Astrocyte (in vitro differentiated cells and primary cell): ENCODE data around the gene SPOCK1. TPM values are rescaled to one million over a fixed set of nuclear protein-coding genes. Genes with fewer than 3 reads are reported as not detected.

Experiments used
- DNase-seq: peaks from one replicate; pipeline ENCODE4 v3.0.0-alpha.2; 2010; ENCODE audit warnings: low read depth
- FAIRE-seq: peaks from 2 replicates; lab custom pipeline; 2011; peaks lifted over from hg19 to GRCh38; lab: Jason Lieb, UNC
- H2AFZ ChIP-seq: 2 replicates; pipeline ENCODE4 v1.6.0; 2012; ENCODE audit warnings: low read depth, low read length, inconsistent platforms
- H3K27ac ChIP-seq: 2 replicates; pipeline ENCODE4 v1.5.1; 2011; ENCODE audit warnings: low read depth, low read length, inconsistent platforms
- H3K27me3 ChIP-seq: 2 replicates; pipeline ENCODE4 v1.6.0; 2011; ENCODE audit warnings: low read length, inconsistent platforms; ENCODE audit not compliant: insufficient read depth
- H3K36me3 ChIP-seq: 2 replicates; pipeline ENCODE4 v1.5.1; 2011; ENCODE audit warnings: low read length, inconsistent platforms; ENCODE audit not compliant: insufficient read depth
- H3K4me1 ChIP-seq: 2 replicates; pipeline ENCODE4 v1.5.1; 2011; ENCODE audit warnings: low read length, inconsistent platforms; ENCODE audit not compliant: insufficient read depth
- H3K4me2 ChIP-seq: 2 replicates; pipeline ENCODE4 v1.6.0; 2012; ENCODE audit warnings: low read length, inconsistent platforms
- H3K4me3 ChIP-seq: 2 replicates; pipeline ENCODE4 v1.5.1; 2011; ENCODE audit warnings: low read depth, mild to moderate bottlenecking, low read length, inconsistent platforms; ENCODE audit not compliant: insufficient read depth
- H3K79me2 ChIP-seq: 2 replicates; pipeline ENCODE4 v1.6.0; 2012; ENCODE audit warnings: mild to moderate bottlenecking, low read length, inconsistent platforms; ENCODE audit not compliant: insufficient read depth
- H3K9ac ChIP-seq: 2 replicates; pipeline ENCODE4 v1.6.0; 2012; ENCODE audit warnings: mild to moderate bottlenecking, low read length, inconsistent platforms
- H3K9me3 ChIP-seq: 2 replicates; pipeline ENCODE4 v1.5.1; 2012; ENCODE audit warnings: low read depth, mild to moderate bottlenecking, low read length, inconsistent platforms; ENCODE audit not compliant: insufficient read depth
- H4K20me1 ChIP-seq: 2 replicates; pipeline ENCODE4 v1.6.0; 2012; ENCODE audit warnings: low read length, inconsistent platforms; ENCODE audit not compliant: insufficient read depth
- H3K27ac Mint-ChIP-seq: one replicate; pipeline ENCODE4 v1.8.0; 2021; ENCODE audit warnings: mild to moderate bottlenecking, mixed read lengths; ENCODE audit not compliant: unreplicated experiment
- H3K27me3 Mint-ChIP-seq: one replicate; pipeline ENCODE4 v1.8.0; 2021; ENCODE audit warnings: low read depth, mixed read lengths; ENCODE audit not compliant: unreplicated experiment
- H3K36me3 Mint-ChIP-seq: one replicate; pipeline ENCODE4 v1.8.0; 2021; ENCODE audit warnings: low read depth, mixed read lengths; ENCODE audit not compliant: unreplicated experiment
- H3K4me1 Mint-ChIP-seq: one replicate; pipeline ENCODE4 v1.8.0; 2021; ENCODE audit warnings: low read depth, mixed read lengths; ENCODE audit not compliant: unreplicated experiment
- H3K4me3 Mint-ChIP-seq: one replicate; pipeline ENCODE4 v1.8.0; 2021; ENCODE audit warnings: mild to moderate bottlenecking, moderate library complexity, mixed read lengths; ENCODE audit not compliant: unreplicated experiment
- H3K9me3 Mint-ChIP-seq: one replicate; pipeline ENCODE4 v1.8.0; 2021; ENCODE audit warnings: mild to moderate bottlenecking, mixed read lengths; ENCODE audit not compliant: unreplicated experiment
- EZH2 ChIP-seq: IDR thresholded peaks from 2 replicates; pipeline ENCODE4 v1.6.1; 2012; ENCODE audit warnings: mild to moderate bottlenecking, low read length, inconsistent platforms; ENCODE audit not compliant: insufficient read depth
- total RNA-seq: library from RNA; stranded (reverse); gene quantifications from 2 replicates; pipeline ENCODE4 v1.2.1, GENCODE V29; 2021
- TF ChIP-seq, protein P1 (sequence below): IDR thresholded peaks from 2 replicates; pipeline ENCODE4 v1.5.1; 2011; ENCODE audit warnings: low read depth, mild to moderate bottlenecking, inconsistent platforms, low read length, moderate library complexity; ENCODE audit not compliant: insufficient read depth

The SPOCK1 gene
- total RNA-seq, 1 donor from 2014 or later: 53.5 TPM

DNA sequence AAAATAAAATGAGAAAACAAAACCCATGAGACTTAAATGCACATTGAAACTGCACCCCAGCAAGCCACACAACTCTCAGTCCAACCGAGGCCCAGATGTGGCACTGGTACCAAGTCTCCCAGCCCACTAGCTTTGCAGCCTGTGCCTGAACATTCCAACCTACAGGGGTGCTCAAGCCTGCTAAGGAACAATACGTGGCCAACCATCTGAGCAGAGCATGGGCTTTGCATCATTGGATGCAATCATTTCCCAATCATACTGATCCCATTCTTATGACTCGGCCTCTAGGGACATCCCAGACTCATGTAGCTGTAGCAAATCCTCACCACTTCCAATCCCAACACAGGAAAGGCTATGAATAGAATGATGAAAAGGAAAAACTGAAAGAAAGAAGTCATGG, 297.2 kb downstream of the SPOCK1 start:
- peaks cover 18% of the 10 kb centered on the region for H4K20me1 ChIP-seq
- no peak overlapping the region for H3K27ac ChIP-seq
- Mint-ChIP-seq H3K4me1 (peaks cover 34% of the 10 kb centered on the region), H3K27ac (no peak overlapping the region), H3K27me3 (no peaks in the 10 kb centered on the region), H3K4me3 (no peak overlapping the region), H3K36me3 (no peaks in the 10 kb centered on the region), H3K9me3 (no peaks in the 10 kb centered on the region)
- H3K36me3 ChIP-seq: no peaks in the 10 kb centered on the region
- no peak overlapping the region for H2AFZ ChIP-seq
- H3K4me3 ChIP-seq: no peak overlapping the region
- DNase-seq (peak; percentile 50), FAIRE-seq (peak; percentile 29)
- TF ChIP-seq EZH2: no peak
- TF ChIP-seq, protein P1, sequence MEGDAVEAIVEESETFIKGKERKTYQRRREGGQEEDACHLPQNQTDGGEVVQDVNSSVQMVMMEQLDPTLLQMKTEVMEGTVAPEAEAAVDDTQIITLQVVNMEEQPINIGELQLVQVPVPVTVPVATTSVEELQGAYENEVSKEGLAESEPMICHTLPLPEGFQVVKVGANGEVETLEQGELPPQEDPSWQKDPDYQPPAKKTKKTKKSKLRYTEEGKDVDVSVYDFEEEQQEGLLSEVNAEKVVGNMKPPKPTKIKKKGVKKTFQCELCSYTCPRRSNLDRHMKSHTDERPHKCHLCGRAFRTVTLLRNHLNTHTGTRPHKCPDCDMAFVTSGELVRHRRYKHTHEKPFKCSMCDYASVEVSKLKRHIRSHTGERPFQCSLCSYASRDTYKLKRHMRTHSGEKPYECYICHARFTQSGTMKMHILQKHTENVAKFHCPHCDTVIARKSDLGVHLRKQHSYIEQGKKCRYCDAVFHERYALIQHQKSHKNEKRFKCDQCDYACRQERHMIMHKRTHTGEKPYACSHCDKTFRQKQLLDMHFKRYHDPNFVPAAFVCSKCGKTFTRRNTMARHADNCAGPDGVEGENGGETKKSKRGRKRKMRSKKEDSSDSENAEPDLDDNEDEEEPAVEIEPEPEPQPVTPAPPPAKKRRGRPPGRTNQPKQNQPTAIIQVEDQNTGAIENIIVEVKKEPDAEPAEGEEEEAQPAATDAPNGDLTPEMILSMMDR: no peak
- H3K79me2 ChIP-seq: peaks cover 8% of the 10 kb centered on the region
- H3K9me3 ChIP-seq: no peaks in the 10 kb centered on the region
- no peaks in the 10 kb centered on the region for H3K27me3 ChIP-seq
- H3K9ac ChIP-seq: no peak overlapping the region
- H3K4me2 ChIP-seq: no peak overlapping the region
- peaks cover 26% of the 10 kb centered on the region for H3K4me1 ChIP-seq

DNA sequence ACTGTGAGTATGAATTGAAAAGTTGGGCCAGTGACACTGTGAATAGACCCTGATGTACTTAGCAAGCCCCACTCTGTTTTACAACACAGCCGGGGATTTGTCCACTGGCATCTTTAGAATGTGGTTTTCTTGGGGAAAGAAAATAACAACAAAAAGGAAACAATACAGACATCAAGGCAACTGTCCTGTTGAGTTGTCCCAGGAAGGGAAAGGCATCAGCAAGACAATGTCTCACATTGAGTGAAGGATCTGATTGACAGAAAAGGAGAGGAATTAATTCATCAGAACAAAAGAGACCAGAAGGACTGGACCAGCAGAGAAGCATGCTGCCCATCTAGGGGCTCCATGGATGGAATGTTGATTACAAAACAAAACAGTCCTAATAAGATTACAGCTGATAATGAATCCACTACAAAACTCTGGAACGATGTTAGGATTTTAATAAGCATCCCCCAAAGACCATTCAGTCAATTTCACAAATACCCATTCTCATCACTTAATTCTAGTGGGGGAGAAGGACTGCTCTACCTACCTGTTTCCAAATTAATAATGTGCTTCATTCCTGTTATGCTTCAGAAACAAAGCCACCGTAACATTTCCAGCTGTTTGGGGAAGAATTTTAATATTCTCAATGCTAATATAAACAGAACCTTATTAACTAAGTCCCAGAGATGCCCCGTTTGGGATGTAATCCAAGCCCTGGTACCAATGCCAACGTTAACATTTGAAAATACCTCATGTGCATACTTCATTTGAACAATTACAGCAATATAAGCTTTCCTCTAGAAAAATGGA, 298.0 kb downstream of the SPOCK1 start:
- H3K9me3 Mint-ChIP-seq: peaks cover 2% of the 10 kb centered on the region
- no peak overlapping the region for H3K27ac Mint-ChIP-seq
- Histone ChIP-seq H3K27ac (no peak overlapping the region), H3K4me3 (no peak overlapping the region), H3K79me2 (peaks cover 11% of the 10 kb centered on the region), H3K4me2 (no peak overlapping the region), H3K4me1 (peaks cover 25% of the 10 kb centered on the region), H4K20me1 (peaks cover 21% of the 10 kb centered on the region), H3K9me3 (no peaks in the 10 kb centered on the region), H3K9ac (no peak overlapping the region), H3K36me3 (no peaks in the 10 kb centered on the region), H2AFZ (no peak overlapping the region), H3K27me3 (no peaks in the 10 kb centered on the region)
- H3K27me3 Mint-ChIP-seq: no peaks in the 10 kb centered on the region
- FAIRE-seq: no peak
- peaks cover 27% of the 10 kb centered on the region for H3K4me1 Mint-ChIP-seq
- TF ChIP-seq, protein P1: no peak
- no peak for TF ChIP-seq EZH2
- no peak for DNase-seq
- no peaks in the 10 kb centered on the region for H3K36me3 Mint-ChIP-seq
- no peak overlapping the region for H3K4me3 Mint-ChIP-seq

DNA sequence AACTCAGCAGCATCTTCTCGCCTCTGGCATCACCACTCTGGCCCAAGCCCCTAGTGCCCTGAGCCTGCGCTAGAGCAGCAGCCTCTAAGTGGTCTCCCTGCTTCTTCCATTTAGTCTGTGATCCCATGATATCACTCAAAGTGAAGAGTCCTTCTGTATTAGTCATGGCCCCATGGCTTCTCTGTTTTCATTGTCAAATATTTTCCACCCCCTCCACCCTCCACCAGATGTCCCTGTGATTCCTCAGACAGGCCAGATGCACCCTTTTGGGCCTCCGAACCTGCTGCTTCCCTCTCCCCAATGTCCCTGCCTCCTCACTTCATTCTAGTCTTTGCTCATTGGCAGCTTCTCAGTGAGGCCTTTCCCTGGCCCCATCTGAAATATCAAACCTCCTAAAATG, 299.2 kb downstream of the SPOCK1 start:
- peak overlapping the region; percentile 59 for H3K9ac ChIP-seq
- peak overlapping the region; percentile 69 for H3K27ac ChIP-seq
- peaks cover 14% of the 10 kb centered on the region for H3K4me1 ChIP-seq
- peaks cover 13% of the 10 kb centered on the region for H3K79me2 ChIP-seq
- peak overlapping the region; percentile 70 for H3K4me2 ChIP-seq
- TF ChIP-seq EZH2: no peak
- TF ChIP-seq, protein P1: no peak
- peak; percentile 78 for DNase-seq
- no peaks in the 10 kb centered on the region for H3K36me3 ChIP-seq
- Mint-ChIP-seq H3K27ac (peak overlapping the region; percentile 73), H3K36me3 (no peaks in the 10 kb centered on the region), H3K4me3 (no peak overlapping the region), H3K4me1 (peaks cover 17% of the 10 kb centered on the region), H3K27me3 (peaks cover 5% of the 10 kb centered on the region), H3K9me3 (peaks cover 2% of the 10 kb centered on the region)
- no peak overlapping the region for H2AFZ ChIP-seq
- no peak overlapping the region for H3K4me3 ChIP-seq
- H4K20me1 ChIP-seq: peaks cover 16% of the 10 kb centered on the region
- H3K27me3 ChIP-seq: no peaks in the 10 kb centered on the region
- no peaks in the 10 kb centered on the region for H3K9me3 ChIP-seq
- FAIRE-seq: no peak
